OCI-LY3 (cell line): ENCODE measurements around the gene OSBPL8.
A peak's percentile ranks its signal among the peaks of the same experiment; 100 is the strongest.
"Not testable (repeated sequence)": the region's sequence is repeated elsewhere in the genome, so short reads cannot be mapped to it uniquely, and the experiment has no call there.

Experiments
- H2AFZ ChIP-seq: fragments of 200-600, 300-600 bp; shearing (Covaris generic); 2 replicates; pipeline ENCODE4 v1.6.0; 2014; ENCODE audit warnings: antibody characterized with exemption, low read depth, low read length
- H3K27ac ChIP-seq: fragments of 200-600, 300-600 bp; sonication (generic); 2 replicates; pipeline ENCODE4 v1.5.1; 2014; ENCODE audit warnings: mild to moderate bottlenecking, low read length, moderate library complexity, mixed read lengths
- H3K27me3 ChIP-seq: fragments of 200-600, 300-600 bp; sonication (generic); 2 replicates; pipeline ENCODE4 v1.6.1; 2014; ENCODE audit warnings: low read depth, low read length, mixed read lengths
- H3K36me3 ChIP-seq: fragments of 200-600, 300-600 bp; sonication (generic); replicated peaks from 2 replicates; pipeline ENCODE3; 2014; ENCODE audit warnings: low read depth, low read length, mixed read lengths
- H3K4me1 ChIP-seq: fragments of 300-600, 200-600 bp; sonication (generic); 2 replicates; pipeline ENCODE4 v1.6.1; 2014; ENCODE audit warnings: low read length, mixed read lengths
- H3K4me2 ChIP-seq: fragments of 200-600, 300-600 bp; sonication (generic); 2 replicates; pipeline ENCODE4 v1.6.1; 2014; ENCODE audit warnings: low read length, mixed read lengths
- H3K4me3 ChIP-seq: fragments of 300-600, 200-600 bp; sonication (generic); 2 replicates; pipeline ENCODE4 v1.5.1; 2014; ENCODE audit warnings: antibody characterized with exemption, mild to moderate bottlenecking, low read length, moderate library complexity
- H3K79me2 ChIP-seq: fragments of 300-600, 200-600 bp; shearing (Covaris generic); 2 replicates; pipeline ENCODE4 v1.6.1; 2014; ENCODE audit warnings: mild to moderate bottlenecking, low read length, mixed read lengths
- H3K9ac ChIP-seq: fragments of 300-600, 200-600 bp; shearing (Covaris generic); 2 replicates; pipeline ENCODE4 v1.6.0; 2014; ENCODE audit warnings: mild to moderate bottlenecking, low read length, moderate library complexity
- H3K9me3 ChIP-seq: fragments of 200-600, 300-600 bp; shearing (Covaris generic); 2 replicates; pipeline ENCODE4 v1.6.1; 2014; ENCODE audit warnings: low read length, mixed read lengths; ENCODE audit not compliant: insufficient read depth
- H4K20me1 ChIP-seq: fragments of 200-600, 300-600 bp; sonication (generic); 2 replicates; pipeline ENCODE4 v1.6.1; 2016; ENCODE audit warnings: low read length, mixed read lengths; ENCODE audit not compliant: insufficient read depth
- CTCF ChIP-seq: fragments of 200-600, 300-600 bp; sonication (generic); IDR thresholded peaks from 2 replicates; pipeline ENCODE4 v1.5.1; 2014; ENCODE audit warnings: antibody characterized with exemption, low read length, low read depth
- EZH2phosphoT487 ChIP-seq: fragments of 200-600 bp; shearing (Covaris generic); IDR thresholded peaks from 2 replicates; pipeline ENCODE4 v1.6.1; 2018; ENCODE audit warnings: antibody characterized with exemption, mixed run types, low read depth

The OSBPL8 gene

GRCh38 chr12:76478045-76478444 lies 81.5 kb downstream of the OSBPL8 start:
- Histone ChIP-seq H3K36me3 (peaks cover 4% of the 10 kb centered on the region), H3K9me3 (no peaks in the 10 kb centered on the region), H2AFZ (no peak overlapping the region), H3K79me2 (no peaks in the 10 kb centered on the region), H3K4me3 (no peak overlapping the region), H3K27me3 (no peaks in the 10 kb centered on the region), H4K20me1 (no peaks in the 10 kb centered on the region), H3K4me1 (peaks cover 12% of the 10 kb centered on the region), H3K27ac (no peak overlapping the region), H3K9ac (no peak overlapping the region), H3K4me2 (no peak overlapping the region)
- no peak for TF ChIP-seq CTCF
- TF ChIP-seq EZH2phosphoT487, result no peak

- not testable (repeated sequence) for H3K36me3 ChIP-seq, H3K4me2 ChIP-seq, H2AFZ ChIP-seq, H3K9me3 ChIP-seq, H3K9ac ChIP-seq, H3K79me2 ChIP-seq, H4K20me1 ChIP-seq, H3K27me3 ChIP-seq, H3K4me3 ChIP-seq, H3K27ac ChIP-seq
- H3K4me1 ChIP-seq, result peaks cover 26% of the 10 kb centered on the region
These were observed 86.7 kb downstream of the OSBPL8 start for GRCh38 chr12:76472862-76473261.

- H4K20me1 ChIP-seq, result peaks cover 9% of the 10 kb centered on the region; the same call in 1 of the 2 replicates
- no peak overlapping the region for H3K4me3 ChIP-seq
- H2AFZ ChIP-seq, result no peak overlapping the region
- H3K4me2 ChIP-seq, result no peak overlapping the region
- H3K4me1 ChIP-seq, result peaks cover 35% of the 10 kb centered on the region
- H3K27ac ChIP-seq, result no peak overlapping the region
- peaks cover 5% of the 10 kb centered on the region; the same call in 1 of the 2 replicates for H3K79me2 ChIP-seq
- no peak overlapping the region for H3K9ac ChIP-seq
- no peak for TF ChIP-seq CTCF
- no peak for TF ChIP-seq EZH2phosphoT487
- no peaks in the 10 kb centered on the region for H3K36me3 ChIP-seq
- no peaks in the 10 kb centered on the region for H3K9me3 ChIP-seq
- H3K27me3 ChIP-seq, result no peaks in the 10 kb centered on the region
These were observed 88.0 kb downstream of the OSBPL8 start for GRCh38 chr12:76471579-76471978.

GRCh38 chr12:76470028-76470939 lies 89.3 kb downstream of the OSBPL8 start:
- Histone ChIP-seq H3K4me2 (peak overlapping the region; percentile 47), H3K9ac (no peak overlapping the region), H2AFZ (no peak overlapping the region), H3K27ac (no peak overlapping the region), H3K79me2 (peaks cover 5% of the 10 kb centered on the region; the same call in 1 of the 2 replicates), H4K20me1 (peaks cover 9% of the 10 kb centered on the region; the same call in 1 of the 2 replicates), H3K27me3 (no peaks in the 10 kb centered on the region), H3K36me3 (no peaks in the 10 kb centered on the region), H3K9me3 (no peaks in the 10 kb centered on the region), H3K4me3 (peak overlapping the region; percentile 1; the same call in 1 of the 2 replicates), H3K4me1 (peaks cover 35% of the 10 kb centered on the region)
- TF ChIP-seq CTCF (no peak), EZH2phosphoT487 (no peak)
